ENCODE measurements around the gene SLC28A1. TPM values are rescaled to one million over a fixed set of nuclear protein-coding genes. Genes with fewer than 3 reads are reported as not detected.

The SLC28A1 gene, protein sequence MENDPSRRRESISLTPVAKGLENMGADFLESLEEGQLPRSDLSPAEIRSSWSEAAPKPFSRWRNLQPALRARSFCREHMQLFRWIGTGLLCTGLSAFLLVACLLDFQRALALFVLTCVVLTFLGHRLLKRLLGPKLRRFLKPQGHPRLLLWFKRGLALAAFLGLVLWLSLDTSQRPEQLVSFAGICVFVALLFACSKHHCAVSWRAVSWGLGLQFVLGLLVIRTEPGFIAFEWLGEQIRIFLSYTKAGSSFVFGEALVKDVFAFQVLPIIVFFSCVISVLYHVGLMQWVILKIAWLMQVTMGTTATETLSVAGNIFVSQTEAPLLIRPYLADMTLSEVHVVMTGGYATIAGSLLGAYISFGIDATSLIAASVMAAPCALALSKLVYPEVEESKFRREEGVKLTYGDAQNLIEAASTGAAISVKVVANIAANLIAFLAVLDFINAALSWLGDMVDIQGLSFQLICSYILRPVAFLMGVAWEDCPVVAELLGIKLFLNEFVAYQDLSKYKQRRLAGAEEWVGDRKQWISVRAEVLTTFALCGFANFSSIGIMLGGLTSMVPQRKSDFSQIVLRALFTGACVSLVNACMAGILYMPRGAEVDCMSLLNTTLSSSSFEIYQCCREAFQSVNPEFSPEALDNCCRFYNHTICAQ
- total RNA-seq: not detected in 2 replicates

DNA sequence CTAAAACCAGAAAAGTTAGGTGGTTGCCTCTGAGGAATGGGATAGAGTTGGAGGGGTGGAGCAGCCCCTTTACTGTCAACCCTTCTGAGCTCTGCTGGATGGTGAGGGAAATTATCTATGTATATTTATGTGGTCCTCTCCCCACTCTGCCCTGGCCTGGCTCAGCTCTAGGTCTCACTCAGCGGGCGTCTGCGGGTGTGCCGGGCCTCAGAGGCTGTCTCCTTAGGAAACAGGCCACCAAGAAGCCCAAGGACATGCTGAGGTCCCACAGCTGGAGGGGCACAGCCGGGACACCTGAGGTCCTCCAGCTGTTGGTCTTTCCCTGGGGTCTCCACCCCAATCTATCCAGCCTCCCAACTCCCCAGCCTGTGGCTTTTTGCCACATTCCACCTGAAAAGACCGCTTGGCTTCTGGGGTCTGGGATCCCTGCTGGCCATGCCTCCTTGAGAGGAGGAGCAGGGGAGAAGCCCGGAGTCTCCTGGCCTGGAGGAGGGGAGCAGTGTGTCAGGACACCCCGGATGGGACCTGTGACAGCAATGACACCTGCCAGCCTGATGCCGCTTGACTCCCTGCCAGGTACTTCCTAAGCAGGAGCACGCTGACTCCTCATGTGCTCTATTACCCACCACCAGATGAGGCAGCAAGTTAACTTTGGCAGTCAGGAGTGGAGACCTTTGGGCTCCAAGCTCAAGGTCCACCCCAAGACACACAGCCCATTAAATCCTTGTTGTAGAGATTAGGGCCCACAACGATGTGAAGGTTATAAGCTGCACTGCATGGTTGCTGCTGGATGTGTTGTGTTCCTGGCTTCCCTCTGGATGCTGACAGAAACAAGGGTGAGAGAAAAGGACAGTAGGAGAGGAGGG, at the start of gene SLC28A1:
SLC28A1 (plus strand) TSS at position 747 of the 866 bp plus-strand sequence. CDS start 3,099 bp downstream, outside the sequence.

DNA sequence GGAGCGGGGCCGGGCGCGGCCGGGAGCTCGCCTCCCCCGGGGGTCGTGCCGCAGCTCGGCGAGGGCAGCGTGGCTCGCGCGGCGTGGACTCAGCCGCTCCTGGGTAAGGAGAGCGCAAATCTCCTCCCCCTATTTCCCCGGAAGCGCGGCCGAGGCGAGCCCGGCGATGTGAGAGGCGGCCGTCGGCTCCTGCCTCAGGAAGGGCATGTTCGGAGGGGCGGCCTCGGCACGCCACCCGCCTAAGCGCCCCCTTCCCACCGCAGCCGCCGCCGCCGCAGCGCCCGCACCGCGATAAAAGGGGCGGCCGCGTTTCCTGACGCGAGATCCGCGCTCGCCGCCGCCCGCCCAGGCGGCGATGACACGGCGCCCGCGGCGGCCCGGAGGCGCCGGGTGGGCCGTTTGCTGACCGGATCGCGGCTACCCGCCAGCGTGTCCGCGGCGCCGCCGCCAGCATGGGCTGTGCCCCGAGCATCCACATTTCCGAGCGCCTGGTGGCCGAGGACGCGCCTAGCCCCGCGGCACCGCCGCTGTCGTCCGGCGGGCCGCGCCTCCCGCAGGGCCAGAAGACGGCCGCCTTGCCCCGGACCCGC, 97.3 kb downstream of the SLC28A1 start, which contains the start of gene PDE8A:
PDE8A (plus strand) TSS at position 146 of the 590 bp plus-strand sequence; CDS start at position 453, 307 bp downstream.

Other genes with a start within 250 kb of the SLC28A1 start
- 20.8 and 27.8 TPM in 2 replicates for gene WDR73, start 230.4 kb upstream of the SLC28A1 start, total RNA-seq
- 2.9 and 3.9 TPM in 2 replicates for gene NMB, start 226.5 kb upstream of the SLC28A1 start, total RNA-seq
- 304 and 313 TPM in 2 replicates for gene SEC11A, start 168.5 kb upstream of the SLC28A1 start, total RNA-seq
- 3.6 and 6.2 TPM in 2 replicates for gene ZNF592, start 136.1 kb upstream of the SLC28A1 start, total RNA-seq
- 10.2 and 25.2 TPM in 2 replicates for gene ALPK3, start 67.3 kb upstream of the SLC28A1 start, total RNA-seq
- gene PDE8A, start 97.2 kb downstream of the SLC28A1 start, total RNA-seq: 23.8 and 29.5 TPM in 2 replicates